DND-41 (cell line): ENCODE data around the gene PAEP.

Experiments used
- CTCF ChIP-seq: IDR thresholded peaks from 2 replicates; pipeline ENCODE4 v1.5.1; 2012; ENCODE audit warnings: borderline replicate concordance, low read length, moderate library complexity, mild to moderate bottlenecking; ENCODE audit not compliant: poor library complexity, severe bottlenecking; ENCODE audit errors: extremely low read depth
- EZH2 ChIP-seq: IDR thresholded peaks from 3 replicates; pipeline ENCODE4 v1.6.1; 2012; ENCODE audit warnings: borderline replicate concordance, low read depth, mild to moderate bottlenecking, moderate library complexity, low read length, inconsistent platforms; ENCODE audit not compliant: severe bottlenecking

- TF ChIP-seq CTCF = no peak
- no peak for TF ChIP-seq EZH2
Measured at GRCh38 chr9:135596211-135596610, 34.7 kb downstream of the PAEP start.
